D341Med (cell line): ENCODE data around the gene TNFRSF12A.
"Not testable (repeated sequence)": the region's sequence is repeated elsewhere in the genome, so short reads cannot be mapped to it uniquely, and the experiment has no call there.

Experiments used
- DNase-seq: peaks from one replicate; pipeline ENCODE4 v3.0.0; 2012; ENCODE audit warnings: low spot score

The TNFRSF12A gene

GRCh38 chr16:3065742-3066439, 45.7 kb downstream of the TNFRSF12A start:
- no peak for DNase-seq

GRCh38 chr16:3066440-3066748, 46.2 kb downstream of the TNFRSF12A start:
- DNase-seq, result no peak

DNA sequence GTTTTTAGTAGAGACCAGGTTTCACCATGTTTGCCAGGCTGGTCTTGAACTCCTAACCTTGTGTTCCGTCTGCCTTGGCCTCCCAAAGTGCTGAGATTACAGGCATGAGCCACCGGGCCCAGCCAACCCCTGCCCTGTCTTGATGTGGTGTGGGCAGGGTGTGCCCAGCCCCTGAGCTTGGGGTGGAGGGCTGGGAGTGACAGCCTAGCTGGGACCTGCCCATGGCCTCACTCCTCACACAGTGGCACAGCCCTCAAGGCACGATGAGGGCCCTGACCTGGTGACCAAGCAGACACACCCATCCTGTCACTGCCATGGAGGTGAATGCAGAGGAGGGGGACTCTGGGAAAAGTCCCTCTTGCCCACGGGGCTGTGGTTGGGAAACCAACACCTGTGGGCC, 48.3 kb downstream of the TNFRSF12A start:
- no peak for DNase-seq

GRCh38 chr16:3069146-3069545, 49.0 kb downstream of the TNFRSF12A start:
- DNase-seq, result not testable (repeated sequence)

DNA sequence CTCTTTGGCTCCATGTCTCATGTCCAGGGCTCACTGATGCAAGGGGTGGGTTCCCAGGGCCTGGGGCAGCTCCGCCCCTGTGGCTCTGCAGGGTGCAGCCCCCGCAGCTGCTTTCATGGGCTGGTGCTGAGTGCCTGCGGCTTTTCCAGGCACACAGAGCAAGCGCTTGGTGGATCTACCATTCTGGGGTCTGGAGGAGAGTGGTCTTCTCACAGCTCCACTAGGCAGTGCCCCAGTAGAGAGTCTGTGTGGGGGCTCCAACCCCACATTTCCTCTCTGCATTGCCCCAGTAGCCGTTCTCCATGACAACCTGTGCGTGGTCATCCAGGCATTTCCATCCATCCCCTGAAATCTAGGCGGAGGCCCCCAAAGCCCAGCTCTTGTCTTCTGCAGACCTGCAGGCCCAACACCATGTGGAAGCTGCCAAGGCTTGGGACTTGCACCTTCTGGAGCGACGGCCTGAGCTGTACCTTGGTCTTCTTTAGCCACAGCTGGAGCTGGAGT, 50.5 kb downstream of the TNFRSF12A start:
- DNase-seq, result no peak

DNA sequence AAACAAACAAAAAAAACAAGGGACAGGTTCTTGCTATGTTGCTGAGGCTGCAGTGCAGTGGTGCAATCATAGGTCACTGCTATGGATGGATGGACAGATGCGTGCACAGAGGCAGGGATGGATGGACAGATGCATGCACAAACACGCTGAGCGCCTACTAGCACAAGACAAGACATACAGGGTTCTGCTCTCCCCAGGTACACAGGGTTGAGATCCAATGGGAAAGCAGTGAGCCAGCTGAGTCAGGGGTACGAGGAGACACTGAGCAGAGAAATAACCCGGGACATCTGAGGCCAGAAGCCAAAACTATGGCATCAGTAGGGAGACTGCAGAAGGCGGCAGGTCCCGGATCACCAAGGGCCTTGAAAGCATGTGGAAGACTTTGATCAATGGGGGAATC, 51.5 kb downstream of the TNFRSF12A start:
- no peak for DNase-seq
